HepG2 (cell line): ENCODE measurements around the gene TREX2. TPM values are rescaled to one million over a fixed set of nuclear protein-coding genes. Genes with fewer than 3 reads are reported as not detected.

Experiments
- ATAC-seq: fragments of 200-7000 bp; cut with Tn5 transposase; 3 replicates; pipeline ENCODE4 v1.9.1; 2020; ENCODE audit warnings: mild to moderate bottlenecking, moderate library complexity
- BruUV-seq: library from RNA; stranded (reverse); fragments of 400-500 nt; replicated peaks from 2 replicates; lab custom pipeline; 2021; lab: Mats Ljungman, UMichigan
- CTCF ChIA-PET: fragments of 300-600 bp; formaldehyde crosslinking; extraction: SDS; loops from one replicate; lab custom pipeline; 2021; ENCODE audit warnings: low total read pairs, inconsistent platforms, low intra/inter-chr PET ratio; lab: Yijun Ruan, JAX
- POLR2A ChIA-PET: fragments of 350-600 bp; sonication (Branson Sonifier 250); formaldehyde crosslinking; loops from one replicate; lab custom pipeline; 2020; ENCODE audit warnings: antibody characterized with exemption, inconsistent platforms; lab: Yijun Ruan, JAX
- DNase-seq: peaks from one replicate; pipeline ENCODE4 v3.0.0-alpha.2; 2015; ENCODE audit warnings: low spot score
- FAIRE-seq: peaks from 3 replicates; lab custom pipeline; 2011; peaks lifted over from hg19 to GRCh38; lab: Jason Lieb, UNC
- H2AFZ ChIP-seq: one replicate; pipeline ENCODE4 v1.6.1; 2011; ENCODE audit warnings: low read length, inconsistent platforms
- H3K27ac ChIP-seq: fragments of 300-600 bp; 3 replicates; pipeline ENCODE4 v1.8.0; 2011; ENCODE audit warnings: mixed run types, mild to moderate bottlenecking, mixed read lengths, low read length, inconsistent platforms; ENCODE audit not compliant: insufficient read depth; ENCODE audit errors: extremely low read length
- H3K27me3 ChIP-seq, 2 experiments: fragments of 200-600 bp in 1 of 2; 2 replicates in 1 of 2; 3 replicates in 1 of 2; pipeline versions ENCODE4 v1.6.0 to v1.8.0; 2011; ENCODE audit warnings: low read length in 2 of 2, mild to moderate bottlenecking in 2 of 2, moderate library complexity in 2 of 2, inconsistent platforms in 1 of 2; ENCODE audit not compliant: insufficient read depth in 2 of 2, control insufficient read depth in 1 of 2
- H3K36me3 ChIP-seq, 2 experiments: fragments of 200-600 bp in 1 of 2; replicated peaks in 1 of 2; 2 replicates in 1 of 2; 3 replicates in 1 of 2; pipeline versions ENCODE4 v1.5.1 to v1.8.0; 2011; ENCODE audit warnings: low read length in 2 of 2, inconsistent platforms in 1 of 2; ENCODE audit not compliant: insufficient read depth in 2 of 2, control insufficient read depth in 1 of 2
- H3K4me1 ChIP-seq: 2 replicates; pipeline ENCODE4 v1.5.1; 2012; ENCODE audit warnings: low read length, inconsistent platforms; ENCODE audit not compliant: insufficient read depth
- H3K4me2 ChIP-seq: 2 replicates; pipeline ENCODE4 v1.6.0; 2011; ENCODE audit warnings: low read depth, low read length, inconsistent platforms
- H3K4me3 ChIP-seq, 3 experiments: fragments of 200-600 bp in 1 of 3; sonication (generic), shearing (Covaris generic) in 1 of 3; replicated peaks in 1 of 3; 2 replicates each; pipeline ENCODE4 v1.5.1; 2011 to 2016; ENCODE audit warnings: low read length in 3 of 3, inconsistent platforms in 2 of 3, low read depth in 2 of 3, mild to moderate bottlenecking in 2 of 3, control low read depth in 1 of 3, mixed read lengths in 1 of 3; ENCODE audit not compliant: insufficient read depth in 1 of 3
- H3K79me2 ChIP-seq: one replicate; pipeline ENCODE4 v1.6.1; 2011; ENCODE audit warnings: low read length, inconsistent platforms; ENCODE audit not compliant: insufficient read depth
- H3K9ac ChIP-seq: 2 replicates; pipeline ENCODE4 v1.6.0; 2011; ENCODE audit warnings: mild to moderate bottlenecking, low read depth, low read length, inconsistent platforms; ENCODE audit not compliant: insufficient read depth
- H3K9me3 ChIP-seq: 2 replicates; pipeline ENCODE4 v1.5.1; 2012; ENCODE audit warnings: mild to moderate bottlenecking, low read length
- H4K20me1 ChIP-seq: 2 replicates; pipeline ENCODE4 v1.6.0; 2011; ENCODE audit warnings: inconsistent platforms, mild to moderate bottlenecking, low read length, moderate library complexity; ENCODE audit not compliant: insufficient read depth
- DMAP1 ChIP-seq: IDR thresholded peaks from 2 replicates; pipeline ENCODE4 v1.6.1; 2016
- GFI1 ChIP-seq: sonication (generic); formaldehyde crosslinking; IDR thresholded peaks from 2 replicates; pipeline ENCODE4 v1.5.0; 2020; ENCODE audit warnings: missing genetic modification reagents, mild to moderate bottlenecking, borderline replicate concordance
- HES4 ChIP-seq: sonication (generic); formaldehyde crosslinking; IDR thresholded peaks from 2 replicates; pipeline ENCODE4 v1.9.0; 2021; ENCODE audit warnings: mild to moderate bottlenecking, missing genetic modification reagents, borderline replicate concordance
- HMGXB4 ChIP-seq, 2 experiments: sonication (generic) in 1 of 2; formaldehyde crosslinking in 1 of 2; IDR thresholded peaks; 2 replicates each; pipeline versions ENCODE4 v1.4.0 to v1.6.1; 2018 to 2020; ENCODE audit warnings: missing genetic modification reagents in 2 of 2, borderline replicate concordance in 1 of 2, low read depth in 1 of 2, mild to moderate bottlenecking in 1 of 2, missing biosample characterization in 1 of 2
- SYNCRIP ChIP-seq: fragments of 200-400 bp; formaldehyde crosslinking; IDR thresholded peaks from 2 replicates; pipeline ENCODE4 v1.6.1; 2018; ENCODE audit warnings: mild to moderate bottlenecking, low read depth, low read length; ENCODE audit not compliant: insufficient read depth
- ZFP91 ChIP-seq: sonication (generic); formaldehyde crosslinking; IDR thresholded peaks from 2 replicates; pipeline ENCODE4 v1.9.0; 2022; ENCODE audit warnings: missing genetic modification reagents, mild to moderate bottlenecking, borderline replicate concordance
- ZFX ChIP-seq: sonication (generic); formaldehyde crosslinking; IDR thresholded peaks from 2 replicates; pipeline ENCODE4 v1.4.0; 2020; ENCODE audit warnings: mild to moderate bottlenecking, low read depth, missing genetic modification reagents, moderate library complexity
- WGBS: methylation state at CpG from one replicate; pipeline ENCODE4 v1.1.6; 2017; ENCODE audit warnings: low lambda C conversion rate; 5-methylcytosine and 5-hydroxymethylcytosine counted together
- in situ Hi-C: cut with HindIII; loops from 2 replicates; pipeline ENCODE4 v1.10.0; 2017; ENCODE audit warnings: low pct_unique_long_range_greater_than_20kb; ENCODE audit not compliant: extremely low pct_ligation_motif_present
- intact Hi-C: fragments of 100-400 bp; cut with micrococcal nuclease; formaldehyde crosslinking; loops from one replicate; pipeline ENCODE4 v1.10.0; 2022; ENCODE audit not compliant: unreplicated experiment
- polyA plus RNA-seq, 8 experiments: library from polyadenylated mRNA; depleted of rRNA in 3 of 8; stranded (reverse) in 7 of 8; unstranded in 1 of 8; fragments of >200 nt; fragmentation: Illumina TruSeq in 4 of 8; extraction: Trizol in 4 of 8; gene quantifications; 2 replicates each; pipeline versions ENCODE4 v1.2.1 to v1.2.3, GENCODE V29; 2011 to 2016; ENCODE audit warnings: low read depth in 4 of 8, missing spikeins in 1 of 8, mixed read lengths in 1 of 8; ENCODE audit not compliant: insufficient read depth in 1 of 8
- total RNA-seq, 5 experiments: library from RNA; depleted of rRNA; stranded (reverse); fragments of >200 nt; fragmentation: Illumina TruSeq; extraction: Trizol; gene quantifications; 2 replicates each; pipeline ENCODE4 v1.2.3, GENCODE V29; 2016; ENCODE audit warnings: low read depth in 1 of 5
- TF ChIP-seq, protein P1 (sequence below): sonication (generic); formaldehyde crosslinking; conservative IDR thresholded peaks from 2 replicates; pipeline ENCODE4 v1.8.0; 2022; ENCODE audit warnings: low read depth, missing genetic modification reagents

The TREX2 gene
- total and polyA plus RNA-seq, 2 of the 13 experiments (the other 11 are each of a cell fraction or from before 2014, with no cell fraction given) = 0.13 to 0.18 TPM

- TF ChIP-seq GFI1 (no peak), SYNCRIP (no peak), ZFX (no peak)
- Histone ChIP-seq H3K4me3 (no peak within 1 kb of the TSS), H3K27me3 (no peaks in the 10 kb centered on the region; a peak in 1 of 5 replicates), H3K79me2 (no peaks in the 10 kb centered on the region), H3K36me3 (no peaks in the 10 kb centered on the region), H4K20me1 (no peaks in the 10 kb centered on the region), H3K4me2 (no peak within 1 kb of the TSS), H3K9ac (no peak within 1 kb of the TSS), H3K27ac (no peak within 1 kb of the TSS), H2AFZ (no peak within 1 kb of the TSS), H3K9me3 (no peaks in the 10 kb centered on the region), H3K4me1 (no peaks in the 10 kb centered on the region)
- no TSS peak for BruUV-seq
- ChIA-PET POLR2A (no interaction called here), CTCF (no interaction called here)
- 86% methylated on average over 13 of the region's 29 CpGs for WGBS
- no peak for ATAC-seq
- intact Hi-C loops = no loop called here
- DNase-seq = no peak
- in situ Hi-C loops = no loop called here
- FAIRE-seq = no peak
Measured at GRCh38 chrX:153401133-153401764, 44.6 kb downstream of the TREX2 start, which contains the start of gene PNMA6E. Gene PNMA6E, minus strand, starts transcription at chrX:153401350. Its CDS starts 2,501 bp downstream, at chrX:153398849.

DNA sequence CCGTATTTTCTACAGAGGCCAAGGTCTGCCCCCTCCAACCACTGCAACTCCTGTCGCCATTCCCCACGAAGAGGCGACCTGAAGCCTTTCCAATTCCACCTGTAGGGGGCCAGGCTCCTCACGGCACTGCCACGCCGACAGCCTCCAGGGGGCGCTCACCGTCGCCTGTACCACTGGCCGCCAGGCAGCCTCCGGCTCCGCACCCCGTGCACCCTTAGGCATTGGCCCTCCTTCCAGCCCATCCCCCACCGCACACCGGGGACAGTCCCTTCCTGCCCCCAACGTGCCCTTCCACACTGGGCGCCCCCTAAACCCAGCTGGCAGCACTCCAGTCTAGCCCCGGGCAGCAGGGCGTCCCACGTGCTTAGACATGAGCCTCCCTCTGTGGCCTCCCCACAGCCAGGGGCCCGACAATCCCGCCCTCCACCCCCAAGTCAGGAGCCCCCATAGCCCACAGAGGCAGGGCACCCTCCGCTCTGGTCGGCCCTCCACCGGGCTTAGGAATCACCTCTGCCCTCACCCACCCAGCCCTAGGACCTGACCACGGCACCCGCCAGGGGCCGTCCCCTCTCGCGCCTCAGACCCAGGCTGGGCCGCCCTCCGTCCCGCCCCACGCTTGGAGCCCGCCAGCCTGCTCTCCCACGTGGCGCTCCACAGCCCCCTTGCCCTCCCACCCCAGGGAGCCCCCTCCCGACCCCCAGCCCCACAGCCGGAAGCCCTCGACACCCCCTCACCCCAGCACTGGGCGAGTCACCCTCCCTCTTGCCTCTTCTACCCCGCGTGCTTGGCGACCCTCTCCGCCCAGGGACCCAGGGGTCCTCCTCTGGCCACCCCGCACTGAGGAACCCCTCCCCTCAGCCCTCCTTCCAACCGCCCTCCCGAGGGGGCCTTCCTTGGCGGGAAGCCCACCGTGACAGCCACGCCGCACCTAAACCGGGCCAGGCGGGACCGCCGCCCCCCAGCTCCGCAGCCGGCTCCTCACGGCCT, 45.4 kb downstream of the TREX2 start:
- CTCF ChIA-PET = interaction anchor here (1.4 kb wide), 1 partner anchor 38 kb away, joined by 10 read pairs; no protein-coding TSS in a partner anchor
- no peak overlapping the region for H3K9ac ChIP-seq
- ATAC-seq (peak; percentile 88), FAIRE-seq (peak; percentile 85), DNase-seq (peak; percentile 29)
- no peak overlapping the region for H3K4me3 ChIP-seq
- H3K27ac ChIP-seq = no peak overlapping the region
- WGBS = 86% methylated on average over 13 of the region's 60 CpGs
- BruUV-seq = no TSS peak
- intact Hi-C loops = no loop called here
- no peaks in the 10 kb centered on the region for H3K9me3 ChIP-seq
- H2AFZ ChIP-seq = no peak overlapping the region
- in situ Hi-C loops = no loop called here
- H3K4me1 ChIP-seq = no peaks in the 10 kb centered on the region
- no peaks in the 10 kb centered on the region; a peak in 1 of 5 replicates for H3K27me3 ChIP-seq
- H3K4me2 ChIP-seq = no peak overlapping the region
- H3K79me2 ChIP-seq = no peaks in the 10 kb centered on the region
- H3K36me3 ChIP-seq = no peaks in the 10 kb centered on the region
- POLR2A ChIA-PET = no interaction called here
- no peaks in the 10 kb centered on the region for H4K20me1 ChIP-seq
- TF ChIP-seq ZFP91 (CRISPR knock-in tag) (peak; percentile 43; the same call in 1 of the 2 replicates), HES4 (CRISPR knock-in tag) (no peak), HMGXB4 (CRISPR knock-in tag; IDR thresholded peaks at IDR 0.05; ENCODE audit: borderline replicate concordance in 1 of 2, low read depth in 1 of 2) (peak; percentile 56; a peak in 2 of 4 replicates), DMAP1 (CRISPR knock-in tag) (no peak)
- TF ChIP-seq, protein P1, sequence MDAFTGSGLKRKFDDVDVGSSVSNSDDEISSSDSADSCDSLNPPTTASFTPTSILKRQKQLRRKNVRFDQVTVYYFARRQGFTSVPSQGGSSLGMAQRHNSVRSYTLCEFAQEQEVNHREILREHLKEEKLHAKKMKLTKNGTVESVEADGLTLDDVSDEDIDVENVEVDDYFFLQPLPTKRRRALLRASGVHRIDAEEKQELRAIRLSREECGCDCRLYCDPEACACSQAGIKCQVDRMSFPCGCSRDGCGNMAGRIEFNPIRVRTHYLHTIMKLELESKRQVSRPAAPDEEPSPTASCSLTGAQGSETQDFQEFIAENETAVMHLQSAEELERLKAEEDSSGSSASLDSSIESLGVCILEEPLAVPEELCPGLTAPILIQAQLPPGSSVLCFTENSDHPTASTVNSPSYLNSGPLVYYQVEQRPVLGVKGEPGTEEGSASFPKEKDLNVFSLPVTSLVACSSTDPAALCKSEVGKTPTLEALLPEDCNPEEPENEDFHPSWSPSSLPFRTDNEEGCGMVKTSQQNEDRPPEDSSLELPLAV (CRISPR knock-in tag) = no peak
